GM10847 (cell line): ENCODE results near the gene CHAC1.

Experiments
- POLR2A ChIP-seq: IDR thresholded peaks from 2 replicates; pipeline ENCODE4 v1.6.1; 2011; ENCODE audit not compliant: insufficient read length; ENCODE audit errors: extremely low read depth

The CHAC1 gene

GRCh38 chr15:40952901-40953712 is at the start of gene CHAC1:
TSS of gene CHAC1 (plus strand) at chr15:40953471. CDS start at chr15:40953584, 113 bp downstream.
- peak; percentile 81 for TF ChIP-seq POLR2A

- TF ChIP-seq POLR2A: no peak
Measured at GRCh38 chr15:40904552-40905201, 48.6 kb upstream of the CHAC1 start.

- TF ChIP-seq POLR2A: no peak
Measured at GRCh38 chr15:40906091-40906990, 46.9 kb upstream of the CHAC1 start.

- TF ChIP-seq POLR2A: no peak
Measured at GRCh38 chr15:40906991-40907802, 46.1 kb upstream of the CHAC1 start.

GRCh38 chr15:40908095-40908494 is 45.2 kb upstream of the CHAC1 start:
- TF ChIP-seq POLR2A: no peak

- no peak for TF ChIP-seq POLR2A
Measured at GRCh38 chr15:40909662-40910630, 43.3 kb upstream of the CHAC1 start.

GRCh38 chr15:40911141-40911540 is 42.1 kb upstream of the CHAC1 start:
- TF ChIP-seq POLR2A: no peak

GRCh38 chr15:40911693-40912092 is 41.6 kb upstream of the CHAC1 start:
- TF ChIP-seq POLR2A: no peak

GRCh38 chr15:40912478-40912877 is 40.8 kb upstream of the CHAC1 start:
- TF ChIP-seq POLR2A: no peak

- TF ChIP-seq POLR2A: no peak
Measured at GRCh38 chr15:40914013-40914412, 39.3 kb upstream of the CHAC1 start.

- TF ChIP-seq POLR2A: no peak
Measured at GRCh38 chr15:40914486-40914885, 38.8 kb upstream of the CHAC1 start.

- TF ChIP-seq POLR2A: no peak
Measured at GRCh38 chr15:40915116-40915661, 38.1 kb upstream of the CHAC1 start.

- no peak for TF ChIP-seq POLR2A
Measured at GRCh38 chr15:40915679-40916078, 37.6 kb upstream of the CHAC1 start.
